Astrocyte (in vitro differentiated cells and primary cell): ENCODE data around the gene ORAI3. TPM values are rescaled to one million over a fixed set of nuclear protein-coding genes. Genes with fewer than 3 reads are reported as not detected.

Experiments
- DNase-seq: peaks from one replicate; pipeline ENCODE4 v3.0.0-alpha.2; 2010; ENCODE audit warnings: low read depth
- FAIRE-seq: peaks from 2 replicates; lab custom pipeline; 2011; peaks lifted over from hg19 to GRCh38; lab: Jason Lieb, UNC
- H2AFZ ChIP-seq: 2 replicates; pipeline ENCODE4 v1.6.0; 2012; ENCODE audit warnings: low read depth, low read length, inconsistent platforms
- H3K27ac ChIP-seq: 2 replicates; pipeline ENCODE4 v1.5.1; 2011; ENCODE audit warnings: low read depth, low read length, inconsistent platforms
- H3K27me3 ChIP-seq: 2 replicates; pipeline ENCODE4 v1.6.0; 2011; ENCODE audit warnings: low read length, inconsistent platforms; ENCODE audit not compliant: insufficient read depth
- H3K36me3 ChIP-seq: 2 replicates; pipeline ENCODE4 v1.5.1; 2011; ENCODE audit warnings: low read length, inconsistent platforms; ENCODE audit not compliant: insufficient read depth
- H3K4me1 ChIP-seq: 2 replicates; pipeline ENCODE4 v1.5.1; 2011; ENCODE audit warnings: low read length, inconsistent platforms; ENCODE audit not compliant: insufficient read depth
- H3K4me2 ChIP-seq: 2 replicates; pipeline ENCODE4 v1.6.0; 2012; ENCODE audit warnings: low read length, inconsistent platforms
- H3K4me3 ChIP-seq: 2 replicates; pipeline ENCODE4 v1.5.1; 2011; ENCODE audit warnings: low read depth, mild to moderate bottlenecking, low read length, inconsistent platforms; ENCODE audit not compliant: insufficient read depth
- H3K79me2 ChIP-seq: 2 replicates; pipeline ENCODE4 v1.6.0; 2012; ENCODE audit warnings: mild to moderate bottlenecking, low read length, inconsistent platforms; ENCODE audit not compliant: insufficient read depth
- H3K9ac ChIP-seq: 2 replicates; pipeline ENCODE4 v1.6.0; 2012; ENCODE audit warnings: mild to moderate bottlenecking, low read length, inconsistent platforms
- H3K9me3 ChIP-seq: 2 replicates; pipeline ENCODE4 v1.5.1; 2012; ENCODE audit warnings: low read depth, mild to moderate bottlenecking, low read length, inconsistent platforms; ENCODE audit not compliant: insufficient read depth
- H4K20me1 ChIP-seq: 2 replicates; pipeline ENCODE4 v1.6.0; 2012; ENCODE audit warnings: low read length, inconsistent platforms; ENCODE audit not compliant: insufficient read depth
- H3K27ac Mint-ChIP-seq: one replicate; pipeline ENCODE4 v1.8.0; 2021; ENCODE audit warnings: mild to moderate bottlenecking, mixed read lengths; ENCODE audit not compliant: unreplicated experiment
- H3K27me3 Mint-ChIP-seq: one replicate; pipeline ENCODE4 v1.8.0; 2021; ENCODE audit warnings: low read depth, mixed read lengths; ENCODE audit not compliant: unreplicated experiment
- H3K36me3 Mint-ChIP-seq: one replicate; pipeline ENCODE4 v1.8.0; 2021; ENCODE audit warnings: low read depth, mixed read lengths; ENCODE audit not compliant: unreplicated experiment
- H3K4me1 Mint-ChIP-seq: one replicate; pipeline ENCODE4 v1.8.0; 2021; ENCODE audit warnings: low read depth, mixed read lengths; ENCODE audit not compliant: unreplicated experiment
- H3K4me3 Mint-ChIP-seq: one replicate; pipeline ENCODE4 v1.8.0; 2021; ENCODE audit warnings: mild to moderate bottlenecking, moderate library complexity, mixed read lengths; ENCODE audit not compliant: unreplicated experiment
- H3K9me3 Mint-ChIP-seq: one replicate; pipeline ENCODE4 v1.8.0; 2021; ENCODE audit warnings: mild to moderate bottlenecking, mixed read lengths; ENCODE audit not compliant: unreplicated experiment
- EZH2 ChIP-seq: IDR thresholded peaks from 2 replicates; pipeline ENCODE4 v1.6.1; 2012; ENCODE audit warnings: mild to moderate bottlenecking, low read length, inconsistent platforms; ENCODE audit not compliant: insufficient read depth
- total RNA-seq: library from RNA; stranded (reverse); gene quantifications from 2 replicates; pipeline ENCODE4 v1.2.1, GENCODE V29; 2021
- TF ChIP-seq, protein P1 (sequence below): IDR thresholded peaks from 2 replicates; pipeline ENCODE4 v1.5.1; 2011; ENCODE audit warnings: low read depth, mild to moderate bottlenecking, inconsistent platforms, low read length, moderate library complexity; ENCODE audit not compliant: insufficient read depth

ORAI3 gene
- total RNA-seq, 1 donor from 2014 or later: 21.1 TPM

DNA sequence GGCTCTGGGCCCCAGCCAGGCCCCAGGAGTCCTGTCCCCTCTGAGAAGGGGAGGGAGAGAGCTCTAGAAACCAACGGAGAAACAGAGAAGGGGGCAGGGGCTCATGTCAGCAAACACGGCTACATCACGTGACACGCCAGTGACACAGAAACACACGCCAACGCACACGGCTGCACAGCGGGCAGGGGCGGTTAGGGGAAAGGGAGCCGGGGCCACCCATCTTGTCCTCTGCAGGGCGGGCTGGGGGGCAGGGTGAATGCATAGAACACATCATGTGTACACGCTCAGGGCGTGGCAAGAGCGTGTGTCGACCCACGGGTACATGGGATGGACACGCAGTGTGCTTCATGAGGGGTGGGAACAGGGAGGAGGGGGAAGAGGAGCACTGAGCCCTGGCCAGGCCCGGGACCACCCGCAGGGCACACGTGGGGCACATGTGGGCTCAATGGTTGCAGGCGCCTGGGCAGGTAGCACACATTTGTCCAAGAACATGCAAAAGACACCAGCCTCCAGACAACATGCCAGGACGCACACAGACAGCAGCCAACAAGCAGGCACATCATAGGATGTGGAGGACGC, 40.7 kb downstream of the ORAI3 start:
- H3K4me1 Mint-ChIP-seq: peaks cover 9% of the 10 kb centered on the region
- DNase-seq: no peak
- Histone ChIP-seq H3K79me2 (no peaks in the 10 kb centered on the region), H4K20me1 (peaks cover 3% of the 10 kb centered on the region), H3K9ac (no peak overlapping the region), H3K27ac (no peak overlapping the region), H3K4me2 (no peak overlapping the region), H3K36me3 (no peaks in the 10 kb centered on the region), H3K27me3 (no peaks in the 10 kb centered on the region), H3K4me3 (no peak overlapping the region), H2AFZ (no peak overlapping the region), H3K9me3 (no peaks in the 10 kb centered on the region), H3K4me1 (peaks cover 10% of the 10 kb centered on the region)
- peak overlapping the region; percentile 66 for H3K27ac Mint-ChIP-seq
- H3K9me3 Mint-ChIP-seq: no peaks in the 10 kb centered on the region
- no peak for FAIRE-seq
- H3K27me3 Mint-ChIP-seq: no peaks in the 10 kb centered on the region
- TF ChIP-seq EZH2: no peak
- H3K4me3 Mint-ChIP-seq: no peak overlapping the region
- H3K36me3 Mint-ChIP-seq: peaks cover 15% of the 10 kb centered on the region

DNA sequence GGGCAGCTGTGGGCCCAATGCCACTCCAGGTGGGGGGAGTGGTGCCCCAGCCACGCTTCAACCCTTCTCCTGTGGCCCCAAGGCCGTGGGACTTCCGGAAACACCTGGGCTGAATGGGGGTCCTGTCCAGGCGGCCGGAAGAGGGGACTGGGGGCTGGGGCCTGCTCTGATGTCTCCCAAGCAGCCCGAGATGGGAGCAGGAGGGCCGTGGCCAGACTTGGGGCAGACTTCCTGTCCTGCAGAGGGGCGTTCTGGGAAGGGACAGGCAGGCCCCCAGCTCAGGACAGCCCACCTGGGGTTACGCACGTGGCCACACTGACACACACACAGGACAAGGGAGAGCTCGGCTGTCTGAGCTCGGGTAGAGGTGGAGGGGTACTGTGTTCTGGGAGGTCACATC, 41.2 kb downstream of the ORAI3 start:
- no peak for FAIRE-seq
- H4K20me1 ChIP-seq: no peaks in the 10 kb centered on the region
- no peak overlapping the region for H3K27ac ChIP-seq
- no peak overlapping the region for H3K27ac Mint-ChIP-seq
- H3K4me2 ChIP-seq: no peak overlapping the region
- H3K36me3 Mint-ChIP-seq: peaks cover 17% of the 10 kb centered on the region
- no peak overlapping the region for H3K9ac ChIP-seq
- no peak overlapping the region for H2AFZ ChIP-seq
- no peaks in the 10 kb centered on the region for H3K36me3 ChIP-seq
- no peaks in the 10 kb centered on the region for H3K79me2 ChIP-seq
- H3K4me1 Mint-ChIP-seq: peaks cover 8% of the 10 kb centered on the region
- no peak overlapping the region for H3K4me3 ChIP-seq
- no peak for TF ChIP-seq EZH2
- TF ChIP-seq, protein P1, sequence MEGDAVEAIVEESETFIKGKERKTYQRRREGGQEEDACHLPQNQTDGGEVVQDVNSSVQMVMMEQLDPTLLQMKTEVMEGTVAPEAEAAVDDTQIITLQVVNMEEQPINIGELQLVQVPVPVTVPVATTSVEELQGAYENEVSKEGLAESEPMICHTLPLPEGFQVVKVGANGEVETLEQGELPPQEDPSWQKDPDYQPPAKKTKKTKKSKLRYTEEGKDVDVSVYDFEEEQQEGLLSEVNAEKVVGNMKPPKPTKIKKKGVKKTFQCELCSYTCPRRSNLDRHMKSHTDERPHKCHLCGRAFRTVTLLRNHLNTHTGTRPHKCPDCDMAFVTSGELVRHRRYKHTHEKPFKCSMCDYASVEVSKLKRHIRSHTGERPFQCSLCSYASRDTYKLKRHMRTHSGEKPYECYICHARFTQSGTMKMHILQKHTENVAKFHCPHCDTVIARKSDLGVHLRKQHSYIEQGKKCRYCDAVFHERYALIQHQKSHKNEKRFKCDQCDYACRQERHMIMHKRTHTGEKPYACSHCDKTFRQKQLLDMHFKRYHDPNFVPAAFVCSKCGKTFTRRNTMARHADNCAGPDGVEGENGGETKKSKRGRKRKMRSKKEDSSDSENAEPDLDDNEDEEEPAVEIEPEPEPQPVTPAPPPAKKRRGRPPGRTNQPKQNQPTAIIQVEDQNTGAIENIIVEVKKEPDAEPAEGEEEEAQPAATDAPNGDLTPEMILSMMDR: no peak
- H3K27me3 ChIP-seq: no peaks in the 10 kb centered on the region
- no peaks in the 10 kb centered on the region for H3K9me3 ChIP-seq
- no peaks in the 10 kb centered on the region for H3K27me3 Mint-ChIP-seq
- H3K4me1 ChIP-seq: peaks cover 9% of the 10 kb centered on the region
- no peak for DNase-seq
- no peaks in the 10 kb centered on the region for H3K9me3 Mint-ChIP-seq
- no peak overlapping the region for H3K4me3 Mint-ChIP-seq

DNA sequence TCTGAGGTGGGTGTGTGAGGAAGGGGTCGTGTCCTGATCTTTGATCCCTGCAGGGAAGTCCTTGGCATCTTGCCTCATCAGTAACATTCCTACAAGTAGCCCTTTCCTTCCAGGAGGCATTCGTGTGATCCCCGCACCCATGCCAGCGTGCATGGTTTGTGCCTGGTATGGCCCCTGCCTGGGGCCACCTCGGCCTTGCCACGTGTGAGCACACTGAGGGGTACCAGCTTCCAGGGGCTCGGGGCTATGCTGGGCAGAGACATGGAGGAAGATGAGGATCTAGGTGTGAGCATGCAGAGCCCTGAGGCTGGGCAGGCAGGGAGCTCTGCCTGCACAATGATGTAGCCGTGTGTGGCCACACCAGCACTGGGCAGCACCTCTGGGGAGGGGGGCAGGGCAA, 42.2 kb downstream of the ORAI3 start:
- no peak for FAIRE-seq
- Histone ChIP-seq H3K9me3 (no peaks in the 10 kb centered on the region), H3K4me1 (no peaks in the 10 kb centered on the region), H3K27me3 (no peaks in the 10 kb centered on the region), H3K36me3 (no peaks in the 10 kb centered on the region), H3K79me2 (no peaks in the 10 kb centered on the region), H4K20me1 (no peaks in the 10 kb centered on the region), H2AFZ (no peak overlapping the region), H3K9ac (no peak overlapping the region), H3K27ac (no peak overlapping the region), H3K4me2 (no peak overlapping the region), H3K4me3 (no peak overlapping the region)
- Mint-ChIP-seq H3K36me3 (peaks cover 17% of the 10 kb centered on the region), H3K9me3 (no peaks in the 10 kb centered on the region), H3K4me3 (no peak overlapping the region), H3K27ac (peak overlapping the region; percentile 66), H3K27me3 (no peaks in the 10 kb centered on the region), H3K4me1 (peaks cover 1% of the 10 kb centered on the region)
- TF ChIP-seq, protein P1: no peak
- TF ChIP-seq EZH2: no peak
- no peak for DNase-seq
